AG04449 (cell line): ENCODE measurements around the gene PELI2.

Experiments used
- CTCF ChIA-PET: fragments of 350-600 bp; formaldehyde crosslinking; extraction: SDS; loops from one replicate; lab custom pipeline; 2021; ENCODE audit warnings: antibody characterized with exemption; lab: Yijun Ruan, JAX
- POLR2A ChIA-PET: fragments of 400-600, 350-600 bp; formaldehyde crosslinking; extraction: SDS; loops from one replicate; lab custom pipeline; 2020; ENCODE audit warnings: antibody characterized with exemption, inconsistent platforms; lab: Yijun Ruan, JAX
- DNase-seq: peaks from one replicate; pipeline ENCODE4 v3.0.0-alpha.2; 2010; ENCODE audit warnings: low read depth, low spot score
- H3K4me3 ChIP-seq: 2 replicates; pipeline ENCODE4 v1.5.1; 2011; ENCODE audit warnings: low read depth, mild to moderate bottlenecking, control low read depth, low read length
- TF ChIP-seq, protein P1 (sequence below): IDR thresholded peaks from one replicate; pipeline ENCODE4 v1.5.1; 2011; ENCODE audit warnings: mild to moderate bottlenecking, moderate library complexity, low read length, control low read depth, inconsistent platforms; ENCODE audit not compliant: insufficient read depth; ENCODE audit errors: missing control alignments

The PELI2 gene

DNA sequence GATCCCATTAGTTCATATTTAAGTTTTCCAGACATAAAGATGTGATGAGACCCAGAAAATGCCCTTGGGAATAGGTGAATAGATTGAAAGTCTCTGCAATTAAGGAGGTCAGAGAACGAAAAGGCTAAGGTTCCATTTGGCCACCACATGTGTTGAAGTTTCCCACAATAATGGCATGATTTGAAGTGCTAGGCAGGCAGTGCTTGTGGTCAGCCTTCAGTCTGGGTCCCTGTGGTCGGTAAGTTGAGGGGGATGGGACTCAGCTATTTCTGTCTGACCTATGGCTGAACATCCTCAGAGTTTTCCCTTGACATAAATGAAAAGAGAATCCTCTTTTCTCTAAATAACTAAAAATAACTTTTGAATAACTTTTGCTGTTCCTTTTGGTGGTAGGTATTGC, 92.4 kb downstream of the PELI2 start:
- TF ChIP-seq, protein P1, sequence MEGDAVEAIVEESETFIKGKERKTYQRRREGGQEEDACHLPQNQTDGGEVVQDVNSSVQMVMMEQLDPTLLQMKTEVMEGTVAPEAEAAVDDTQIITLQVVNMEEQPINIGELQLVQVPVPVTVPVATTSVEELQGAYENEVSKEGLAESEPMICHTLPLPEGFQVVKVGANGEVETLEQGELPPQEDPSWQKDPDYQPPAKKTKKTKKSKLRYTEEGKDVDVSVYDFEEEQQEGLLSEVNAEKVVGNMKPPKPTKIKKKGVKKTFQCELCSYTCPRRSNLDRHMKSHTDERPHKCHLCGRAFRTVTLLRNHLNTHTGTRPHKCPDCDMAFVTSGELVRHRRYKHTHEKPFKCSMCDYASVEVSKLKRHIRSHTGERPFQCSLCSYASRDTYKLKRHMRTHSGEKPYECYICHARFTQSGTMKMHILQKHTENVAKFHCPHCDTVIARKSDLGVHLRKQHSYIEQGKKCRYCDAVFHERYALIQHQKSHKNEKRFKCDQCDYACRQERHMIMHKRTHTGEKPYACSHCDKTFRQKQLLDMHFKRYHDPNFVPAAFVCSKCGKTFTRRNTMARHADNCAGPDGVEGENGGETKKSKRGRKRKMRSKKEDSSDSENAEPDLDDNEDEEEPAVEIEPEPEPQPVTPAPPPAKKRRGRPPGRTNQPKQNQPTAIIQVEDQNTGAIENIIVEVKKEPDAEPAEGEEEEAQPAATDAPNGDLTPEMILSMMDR: no peak
- no peak for DNase-seq
- ChIA-PET CTCF (no interaction called here), POLR2A (no interaction called here)
- no peak overlapping the region for H3K4me3 ChIP-seq

DNA sequence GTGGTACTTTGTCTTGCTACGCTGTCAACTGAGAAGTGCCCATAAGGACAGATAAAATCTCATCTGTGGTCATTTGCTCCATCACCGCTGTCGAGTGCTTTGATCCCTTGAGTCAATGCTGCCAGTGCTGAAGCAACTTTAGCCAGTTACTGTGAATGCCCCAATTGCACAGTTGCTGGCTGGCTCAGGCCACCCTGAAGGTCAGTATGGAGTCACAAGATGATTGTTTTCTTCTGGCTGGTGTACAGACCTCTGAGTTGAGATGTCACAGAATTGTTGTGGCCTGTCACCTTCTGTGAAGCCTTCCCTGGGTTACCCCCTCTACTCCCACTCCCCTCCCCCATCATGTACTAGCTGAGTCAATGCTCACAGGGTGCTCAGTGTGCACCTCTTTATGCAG, 92.9 kb downstream of the PELI2 start:
- TF ChIP-seq, protein P1: no peak
- H3K4me3 ChIP-seq: no peak overlapping the region
- CTCF ChIA-PET: no interaction called here
- POLR2A ChIA-PET: no interaction called here
- no peak for DNase-seq

DNA sequence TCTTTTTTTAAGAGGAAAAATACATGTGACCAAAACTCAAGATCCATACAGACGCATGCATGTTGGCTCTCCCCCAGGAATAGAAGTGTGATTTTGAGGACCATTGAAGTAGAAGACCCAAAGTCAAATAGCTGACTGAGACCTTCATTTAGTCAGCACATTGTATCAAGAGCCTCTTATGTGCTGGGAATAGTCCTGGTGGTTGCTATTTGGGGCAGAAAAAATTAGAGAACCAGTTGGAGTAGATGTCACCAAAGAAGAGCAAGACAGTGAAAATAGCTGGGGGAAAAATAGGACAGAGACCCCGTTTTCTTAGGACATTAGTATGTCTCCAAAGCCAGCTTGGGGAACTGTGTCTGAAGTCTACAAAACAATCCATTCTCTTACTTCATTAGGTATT, 93.6 kb downstream of the PELI2 start:
- ChIA-PET CTCF (no interaction called here), POLR2A (no interaction called here)
- TF ChIP-seq, protein P1: no peak
- DNase-seq: no peak
- H3K4me3 ChIP-seq: no peak overlapping the region

DNA sequence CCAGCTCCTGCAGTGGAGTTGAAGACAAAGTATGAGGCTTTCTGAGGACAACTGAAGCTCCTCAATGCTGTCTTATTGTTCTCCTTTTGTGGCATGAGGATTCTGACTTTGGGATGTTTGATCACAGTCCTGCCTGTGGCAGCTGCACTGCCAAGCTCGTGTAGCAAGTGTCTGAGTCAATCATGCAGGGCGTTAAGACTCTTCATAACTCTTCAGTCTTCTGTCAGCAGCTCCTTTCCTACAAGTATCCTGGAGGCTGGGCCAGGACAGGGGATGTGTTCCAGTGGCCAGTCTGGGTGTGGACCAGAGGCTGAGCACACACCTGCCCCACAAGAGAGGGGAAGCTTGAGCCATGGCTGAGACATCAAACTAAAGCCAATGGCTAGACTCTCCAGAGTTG, 94.3 kb downstream of the PELI2 start:
- ChIA-PET POLR2A (interaction anchor here (1.4 kb wide), 1 partner anchor 12 kb away, joined by 4 read pairs; no protein-coding TSS in a partner anchor), CTCF (no interaction called here)
- H3K4me3 ChIP-seq: no peak overlapping the region
- DNase-seq: no peak
- TF ChIP-seq, protein P1: no peak

DNA sequence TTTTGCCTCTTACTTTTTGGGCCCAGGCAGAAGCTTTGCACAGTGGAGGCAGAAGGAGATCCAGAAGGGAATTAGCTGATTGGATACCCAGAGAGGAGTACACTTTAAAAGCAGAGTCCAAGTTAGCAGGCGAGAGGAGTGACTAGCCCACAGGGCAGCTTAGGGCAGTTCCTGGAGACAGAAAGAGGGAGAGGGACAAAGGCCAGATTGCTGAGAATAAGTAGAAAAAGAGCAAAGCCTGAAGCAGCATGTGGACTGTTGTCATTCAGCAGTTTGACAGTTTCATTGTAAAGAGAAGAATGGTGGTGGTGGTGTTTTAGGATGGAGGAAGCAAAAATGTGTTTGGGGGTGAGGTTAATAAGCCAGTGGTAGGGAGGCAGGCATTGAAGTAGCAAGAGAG, 95.1 kb downstream of the PELI2 start:
- CTCF ChIA-PET: no interaction called here

DNA sequence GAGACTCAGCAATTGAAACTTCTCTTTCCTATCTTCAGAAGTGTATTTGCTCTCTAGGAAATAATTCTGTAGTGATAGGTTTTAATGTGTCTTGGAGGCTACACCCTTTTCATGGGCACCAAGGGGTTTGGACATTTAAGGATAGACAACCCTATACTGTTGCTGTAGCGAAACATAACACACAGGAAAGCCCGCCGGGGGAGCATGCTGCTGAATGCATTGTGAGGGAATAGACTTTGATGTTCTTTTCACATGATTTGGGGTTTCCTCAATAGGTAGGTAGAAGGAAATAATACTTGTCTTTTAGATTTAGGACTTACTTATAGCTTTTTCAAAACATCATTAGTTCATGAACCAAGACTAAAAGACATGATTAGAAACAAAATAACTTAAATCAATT, 97.0 kb downstream of the PELI2 start:
- POLR2A ChIA-PET: no interaction called here
- no peak overlapping the region for H3K4me3 ChIP-seq
- CTCF ChIA-PET: interaction anchor here (1.4 kb wide), 2 partner anchors 36 to 125 kb away, joined by 3 read pairs; no protein-coding TSS in a partner anchor
- TF ChIP-seq, protein P1: no peak
- no peak for DNase-seq

More for the DNA sequence above, 95.1 kb downstream of the PELI2 start:
- POLR2A ChIA-PET: interaction anchor here (1.4 kb wide), 1 partner anchor 11 kb away, joined by 4 read pairs; no protein-coding TSS in a partner anchor
- TF ChIP-seq, protein P1: no peak
- DNase-seq: no peak
- H3K4me3 ChIP-seq: no peak overlapping the region
